ACHN (cell line): Measurements from ENCODE around the gene NOL4L.

Experiments used
- DNase-seq: peaks from one replicate; pipeline ENCODE4 v3.0.0-alpha.2; 2015
- in situ Hi-C: cut with HindIII; loops from 2 replicates; pipeline ENCODE4 v1.10.0; 2017; ENCODE audit warnings: low sequenced_read_pairs, low pct_ligation_motif_present, low pct_unique_long_range_greater_than_20kb

Gene NOL4L

GRCh38 chr20:32557319-32557718 lies 27.8 kb downstream of the NOL4L start:
- in situ Hi-C loops, result no loop called here

GRCh38 chr20:32556312-32557184 lies 28.6 kb downstream of the NOL4L start:
- in situ Hi-C loops, result no loop called here

More at GRCh38 chr20:32557319-32557718, 27.8 kb downstream of the NOL4L start:
- no peak for DNase-seq

DNA sequence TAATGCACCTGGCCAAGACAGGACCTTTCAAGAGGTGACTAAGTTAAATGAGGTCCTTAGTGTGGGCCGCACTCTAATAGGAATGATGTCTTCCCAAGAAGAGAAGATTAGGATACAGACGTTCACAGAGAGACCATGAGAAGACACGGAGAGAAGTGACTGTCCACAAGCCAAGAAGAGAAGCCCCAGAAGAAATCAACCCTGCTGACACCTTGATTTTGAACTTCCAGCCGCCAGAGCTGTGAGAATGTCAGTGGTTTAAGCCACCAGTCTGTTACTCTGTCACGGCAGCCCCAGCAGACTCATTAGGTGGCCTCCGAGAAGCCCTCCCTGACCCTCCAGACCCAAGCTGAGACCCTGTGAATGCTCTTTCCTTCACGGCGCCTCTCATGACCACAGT lies 29.5 kb downstream of the NOL4L start:
- no peak for DNase-seq
- in situ Hi-C loops, result no loop called here

More at GRCh38 chr20:32556312-32557184, 28.6 kb downstream of the NOL4L start:
- no peak for DNase-seq

DNA sequence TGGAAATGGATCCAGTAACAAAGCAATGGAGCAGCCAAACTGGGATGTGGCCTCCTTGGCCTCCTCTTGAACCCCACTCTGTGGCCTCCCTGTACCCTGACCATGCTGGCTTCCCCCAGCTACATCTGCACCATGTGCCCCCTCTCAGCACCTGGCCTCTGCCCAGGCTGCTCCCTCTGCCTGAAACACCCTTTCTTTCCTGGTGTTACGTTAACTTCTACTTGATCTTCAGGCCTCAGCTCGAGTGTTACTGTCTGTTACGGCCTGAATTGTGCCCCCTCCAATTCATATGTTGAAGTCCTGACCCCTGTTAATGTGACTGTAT lies 30.2 kb downstream of the NOL4L start:
- in situ Hi-C loops, result no loop called here
- no peak for DNase-seq

DNA sequence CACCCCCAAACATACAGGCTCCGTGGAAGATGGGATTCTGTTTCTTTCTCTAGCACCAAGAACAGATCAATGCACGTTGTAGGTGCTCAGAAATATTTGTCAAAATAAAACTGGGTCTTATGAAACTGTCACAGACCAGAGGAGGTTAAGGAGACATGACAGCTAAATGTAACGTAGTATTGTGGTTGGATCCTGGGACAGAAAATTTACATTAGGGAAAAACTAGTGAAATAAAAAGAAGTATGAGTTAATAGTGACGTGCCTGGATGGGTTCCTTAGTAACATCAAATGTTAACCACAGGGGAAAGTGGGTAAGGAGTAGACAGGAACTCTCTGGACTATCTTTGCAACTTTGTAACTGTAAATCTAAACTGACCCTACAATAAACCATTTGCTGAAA lies 31.5 kb downstream of the NOL4L start:
- no peak for DNase-seq
- in situ Hi-C loops, result no loop called here

GRCh38 chr20:32551693-32552092 lies 33.4 kb downstream of the NOL4L start:
- no peak for DNase-seq
- in situ Hi-C loops, result no loop called here

DNA sequence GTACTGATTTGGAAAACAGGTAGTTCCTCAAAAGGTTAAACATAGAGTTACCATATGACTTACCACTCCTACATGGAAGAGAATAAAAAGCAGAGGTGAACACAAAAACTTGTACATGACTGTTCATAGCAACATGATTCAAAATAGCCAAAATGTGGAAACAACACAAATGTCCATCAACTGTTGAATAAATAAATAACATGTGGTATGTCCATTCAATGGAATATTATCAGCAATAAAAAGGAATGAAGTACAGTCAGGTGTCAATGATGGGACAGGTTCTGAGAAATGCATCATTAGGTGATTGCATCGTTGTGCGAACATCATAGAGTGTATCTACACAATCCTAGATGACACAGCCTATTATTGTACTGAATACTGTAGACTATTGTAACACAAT lies 35.3 kb downstream of the NOL4L start:
- DNase-seq, result no peak
- in situ Hi-C loops, result no loop called here

- no peak for DNase-seq
- in situ Hi-C loops, result no loop called here
These were observed 37.4 kb downstream of the NOL4L start for GRCh38 chr20:32547753-32548034.

DNA sequence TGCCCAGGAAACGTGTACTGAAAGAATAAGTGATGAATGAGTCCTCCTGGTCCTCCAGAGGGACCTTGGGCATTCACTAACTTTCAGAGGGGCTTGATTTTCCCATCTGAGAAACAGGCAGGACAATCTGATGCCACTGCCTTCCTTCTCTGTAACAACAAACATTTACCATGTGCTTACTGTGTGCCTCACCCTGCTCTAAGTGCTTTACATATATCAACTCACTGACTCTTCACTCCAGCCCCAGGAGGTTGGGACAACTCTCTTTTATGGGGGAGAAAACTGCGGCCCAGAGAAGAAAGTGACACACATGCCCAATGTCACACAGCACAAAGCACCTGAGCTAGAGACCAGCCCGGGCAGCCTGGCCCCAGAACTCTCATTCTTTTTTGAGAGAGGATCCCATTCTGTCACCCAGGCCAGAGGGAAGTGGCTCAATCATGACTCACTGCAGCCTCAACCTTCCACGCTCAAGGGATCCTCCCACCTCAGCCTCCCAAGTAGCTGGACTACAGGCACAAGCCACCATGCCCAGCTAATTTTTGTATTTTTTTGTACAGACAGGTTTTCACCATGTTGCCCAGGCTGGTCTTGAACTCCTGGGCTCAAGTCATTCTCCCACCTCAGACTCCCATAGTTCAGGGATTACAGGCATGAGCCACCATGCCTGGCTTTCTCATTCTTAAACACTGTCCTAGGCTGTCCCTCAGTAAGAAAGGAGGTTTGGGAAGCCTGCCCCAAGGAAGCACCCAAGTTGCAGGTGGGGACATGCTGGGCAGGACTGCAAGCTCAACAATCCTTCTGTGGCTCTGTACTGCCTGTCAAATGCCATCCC lies 38.0 kb downstream of the NOL4L start:
- no peak for DNase-seq
- in situ Hi-C loops, result no loop called here

DNA sequence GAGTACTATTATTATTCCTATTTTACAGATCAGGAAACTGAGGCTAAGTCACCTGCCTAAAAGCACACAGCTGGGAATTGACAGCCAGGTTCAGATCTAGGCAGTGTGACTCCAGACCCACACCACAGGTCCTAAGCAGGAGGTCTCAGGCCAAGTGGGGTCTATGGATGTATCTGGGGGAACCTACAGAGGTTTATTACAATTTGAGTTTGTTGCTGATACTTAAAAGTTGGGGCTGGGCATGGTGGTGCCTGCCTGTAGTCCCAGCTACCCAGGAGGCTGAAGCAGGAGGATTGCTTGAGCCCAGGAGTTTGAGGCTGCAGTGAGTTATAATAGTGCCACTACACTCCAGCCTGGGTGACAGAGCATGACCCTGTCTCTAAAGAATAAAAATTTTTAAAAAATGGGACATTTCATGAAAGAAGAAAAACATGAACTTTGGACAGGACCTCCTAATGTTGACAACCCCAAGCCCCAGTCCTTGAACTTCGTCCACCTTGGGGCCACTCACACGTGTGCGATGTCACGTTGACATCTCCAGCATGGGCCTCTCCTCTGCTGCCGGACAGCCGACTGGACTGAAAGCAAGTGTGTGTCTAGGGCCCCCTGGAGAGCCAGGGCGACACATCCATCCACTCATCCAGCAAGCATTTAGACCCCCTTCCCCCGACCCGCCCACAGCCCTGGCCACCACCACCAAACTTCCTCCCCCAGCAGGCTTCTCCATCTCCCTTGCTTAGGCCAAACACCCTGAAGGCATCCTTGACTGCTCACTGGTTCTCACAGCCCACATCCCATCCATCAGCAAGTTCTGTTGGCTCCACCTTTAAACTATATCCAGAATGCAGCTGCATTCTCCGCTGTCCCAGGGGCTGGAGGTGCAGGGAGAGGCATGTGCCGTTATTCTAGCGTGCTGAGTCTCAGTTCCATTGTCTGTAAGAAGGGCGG lies 40.0 kb downstream of the NOL4L start:
- in situ Hi-C loops, result no loop called here
- DNase-seq, result no peak

DNA sequence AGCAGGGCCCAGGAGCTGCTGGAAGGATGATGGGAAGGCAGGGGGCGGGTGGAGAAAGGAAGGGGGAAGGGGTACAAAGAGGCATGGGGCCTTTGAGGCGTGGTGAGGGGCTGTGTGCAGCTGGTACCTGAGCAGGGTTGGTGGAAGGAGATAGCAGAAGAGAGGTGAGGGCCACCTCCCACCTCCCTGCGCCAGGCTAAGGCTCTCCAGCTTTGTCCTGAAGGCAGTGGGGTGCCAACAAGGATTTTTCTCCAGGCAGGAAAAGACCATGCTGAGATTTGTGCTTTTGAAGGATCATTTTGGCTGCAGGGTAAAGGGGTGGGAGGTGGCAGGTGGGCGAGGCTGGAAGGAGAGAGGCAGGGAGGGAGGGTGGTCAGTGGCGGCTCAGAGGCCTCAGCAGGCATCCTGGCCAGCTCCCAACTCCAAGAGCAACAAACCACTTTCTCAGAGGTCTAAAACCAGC lies 40.8 kb downstream of the NOL4L start:
- in situ Hi-C loops, result no loop called here
- DNase-seq, result no peak

DNA sequence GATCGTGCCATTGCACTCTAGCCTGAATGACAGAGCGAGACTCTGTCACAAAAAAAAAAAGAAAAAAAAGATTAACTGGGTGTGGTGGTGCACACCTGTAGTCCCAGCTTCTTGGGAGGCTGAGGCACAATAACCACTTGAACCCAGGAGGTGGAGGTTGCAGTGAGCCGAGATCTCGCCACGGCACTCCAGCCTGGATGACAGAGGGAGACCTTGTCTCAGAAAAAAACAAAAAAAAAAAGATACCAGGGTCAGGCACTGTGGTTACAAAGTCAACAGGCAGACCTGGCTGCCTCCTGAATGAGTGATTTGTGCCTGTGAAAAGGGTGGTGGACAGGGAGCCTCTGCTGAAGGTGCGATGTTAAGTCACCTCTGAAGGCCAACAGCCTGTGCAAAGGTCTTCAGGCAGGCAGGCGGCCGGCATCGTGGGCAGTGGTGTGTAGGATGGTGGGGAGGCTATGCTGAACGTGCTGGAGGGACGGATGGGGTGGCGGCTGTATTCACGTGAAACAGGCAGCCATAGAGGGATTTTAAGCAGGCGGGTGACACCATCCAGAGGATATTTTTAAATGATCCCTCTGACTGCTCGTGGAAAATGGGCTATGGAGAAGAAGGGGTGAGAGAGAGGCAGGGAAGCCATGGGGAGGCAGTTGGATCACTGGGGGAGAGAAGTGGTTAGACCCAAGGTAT lies 41.4 kb downstream of the NOL4L start:
- in situ Hi-C loops, result no loop called here
- no peak for DNase-seq

DNA sequence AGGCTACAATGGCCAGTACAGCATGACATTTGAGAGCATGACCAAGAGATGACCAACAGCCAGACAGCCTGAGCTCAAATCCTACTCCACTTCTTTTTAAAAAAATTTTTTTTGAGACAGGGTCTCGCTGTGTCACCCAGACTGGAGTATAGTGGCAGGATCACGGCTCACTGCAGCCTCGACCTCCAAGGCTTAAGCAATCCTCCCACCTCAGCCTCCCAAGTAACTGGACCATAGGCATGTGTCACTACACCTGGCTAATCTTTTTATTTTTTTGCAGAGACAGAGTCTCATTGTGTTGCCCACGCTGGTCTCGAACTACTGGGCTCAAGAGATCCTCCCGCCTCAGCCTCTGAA lies 42.9 kb downstream of the NOL4L start:
- DNase-seq, result no peak
- in situ Hi-C loops, result no loop called here

GRCh38 chr20:32541323-32542258 lies 43.5 kb downstream of the NOL4L start:
- DNase-seq, result no peak
- in situ Hi-C loops, result no loop called here

DNA sequence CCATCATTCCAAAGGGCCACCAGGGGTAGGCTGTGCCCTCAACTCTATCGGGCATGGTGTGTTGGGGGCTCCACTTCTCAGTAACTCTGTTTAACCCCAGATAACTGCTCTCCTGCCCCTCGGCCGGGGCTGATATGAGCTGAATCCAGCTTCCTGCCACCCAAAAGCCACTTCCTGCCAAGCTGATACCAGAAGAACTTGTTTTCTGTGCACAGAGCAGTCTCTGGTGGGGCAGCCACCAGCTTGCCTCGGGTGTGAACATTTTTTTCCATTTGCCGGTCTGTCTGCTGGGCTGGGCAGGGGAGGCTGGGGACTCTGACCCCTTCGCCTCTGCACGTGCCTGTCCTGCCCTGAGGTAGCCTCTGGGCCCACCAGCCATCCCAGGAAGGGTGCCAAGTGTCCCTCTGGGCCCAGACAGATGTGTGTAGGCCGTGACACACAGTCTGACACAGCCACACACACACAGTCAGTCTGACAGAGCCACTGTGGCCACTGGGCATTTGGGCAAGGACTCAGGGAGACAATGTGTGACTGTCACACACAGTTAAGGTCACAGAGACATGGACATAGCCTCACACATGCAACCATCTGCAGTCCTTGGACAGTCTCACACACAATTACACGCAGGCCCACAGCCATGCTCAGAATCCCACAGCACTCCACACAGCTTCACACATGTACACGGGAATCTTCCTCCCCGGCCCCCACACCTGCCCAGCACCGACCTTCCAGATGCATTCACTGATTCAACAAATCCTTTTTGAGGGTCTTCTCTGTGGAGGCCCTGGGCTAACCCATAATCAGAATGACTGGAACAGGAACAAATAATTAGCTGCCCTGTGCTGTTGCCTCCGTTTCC lies 45.1 kb downstream of the NOL4L start:
- in situ Hi-C loops, result no loop called here
- DNase-seq, result no peak

DNA sequence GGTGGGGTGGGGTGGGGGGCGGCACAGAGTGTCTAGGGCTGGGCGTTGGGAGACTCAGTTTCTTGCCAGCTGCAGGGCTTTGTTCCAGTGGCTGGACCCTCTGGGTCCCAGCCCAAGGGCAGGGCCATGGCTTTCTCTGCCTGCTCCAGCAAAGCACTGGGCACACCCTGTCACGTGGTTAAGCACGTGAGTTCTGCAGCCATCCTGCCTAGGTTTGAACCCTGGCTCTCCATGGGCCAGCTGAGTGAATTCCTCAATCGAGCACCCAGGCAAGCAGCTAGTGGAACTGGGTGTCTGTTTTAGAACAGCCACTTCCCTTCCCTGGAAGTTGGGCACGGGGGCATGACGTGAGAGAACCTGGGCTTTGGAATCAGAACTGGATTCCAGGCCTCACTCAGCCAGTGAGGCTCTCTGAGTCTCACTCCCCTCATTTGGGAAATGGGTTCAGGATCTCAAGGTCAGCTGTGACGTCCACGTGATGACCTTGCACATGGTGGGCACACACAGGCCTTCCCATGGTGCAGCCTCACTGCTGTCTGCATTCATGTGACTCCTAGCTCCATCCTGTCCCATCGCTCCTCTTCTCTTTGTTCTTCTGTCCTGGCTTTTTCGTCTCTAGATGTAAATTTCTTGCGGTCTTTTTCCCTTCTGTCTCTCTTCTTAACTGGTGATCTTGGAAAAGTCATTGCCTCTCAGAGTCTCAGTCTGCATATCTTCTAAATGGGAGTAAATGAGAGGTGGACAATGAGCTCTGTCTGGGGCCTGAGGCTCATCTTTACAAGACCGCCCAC lies 45.9 kb downstream of the NOL4L start:
- DNase-seq, result no peak
- in situ Hi-C loops, result no loop called here
